HG03139 (cell line): ENCODE measurements around the gene MUC6.
"Not testable (repeated sequence)": the region's sequence is repeated elsewhere in the genome, so short reads cannot be mapped to it uniquely, and the experiment has no call there.

Experiments
- ATAC-seq: cut with Tn5 transposase; IDR thresholded peaks from one replicate; pipeline ENCODE4 v1.9.1; 2021; ENCODE audit not compliant: unreplicated experiment

MUC6 gene

DNA sequence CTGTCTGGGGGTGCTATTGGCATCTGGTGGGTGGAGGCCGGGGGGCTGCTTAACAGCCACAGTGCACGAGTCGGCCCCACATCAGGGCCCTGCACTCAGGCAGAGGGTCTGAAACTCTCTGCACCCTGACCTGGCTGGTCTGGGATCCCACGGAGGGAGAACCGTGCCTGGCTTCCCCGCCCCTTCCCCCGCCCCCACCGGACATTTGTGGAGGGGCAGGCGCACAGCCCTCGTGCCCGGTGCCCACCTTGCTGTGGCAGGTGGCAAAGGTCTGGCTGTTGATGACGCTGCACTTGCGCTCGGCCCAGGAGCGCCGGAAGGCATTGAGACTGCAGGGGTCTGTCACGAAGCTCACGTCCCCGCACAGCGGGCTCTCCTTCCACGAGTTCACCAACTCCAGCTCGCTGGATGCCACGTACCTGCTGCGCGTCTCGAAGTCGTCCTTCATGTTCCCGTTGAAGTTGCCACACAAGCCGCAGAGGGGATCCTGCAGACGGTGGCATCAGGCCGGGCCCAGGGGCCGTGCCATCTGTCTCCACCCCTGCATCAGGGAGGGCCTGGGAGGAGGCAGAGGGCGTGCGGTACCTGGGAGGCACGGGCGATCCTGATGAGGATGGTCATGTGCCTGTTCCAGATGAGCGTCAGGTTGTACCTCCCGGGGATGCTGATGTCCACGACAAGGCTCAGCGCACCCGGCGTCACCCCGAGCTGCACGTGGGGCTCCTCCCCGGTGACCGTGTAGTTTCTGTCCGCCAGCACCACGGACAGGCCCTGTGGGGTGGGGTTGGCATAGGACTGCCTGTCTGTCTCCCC is 11.7 kb downstream of the MUC6 start:
- ATAC-seq, result no peak

GRCh38 chr11:1023811-1024596 is 12.5 kb downstream of the MUC6 start:
- ATAC-seq, result no peak

DNA sequence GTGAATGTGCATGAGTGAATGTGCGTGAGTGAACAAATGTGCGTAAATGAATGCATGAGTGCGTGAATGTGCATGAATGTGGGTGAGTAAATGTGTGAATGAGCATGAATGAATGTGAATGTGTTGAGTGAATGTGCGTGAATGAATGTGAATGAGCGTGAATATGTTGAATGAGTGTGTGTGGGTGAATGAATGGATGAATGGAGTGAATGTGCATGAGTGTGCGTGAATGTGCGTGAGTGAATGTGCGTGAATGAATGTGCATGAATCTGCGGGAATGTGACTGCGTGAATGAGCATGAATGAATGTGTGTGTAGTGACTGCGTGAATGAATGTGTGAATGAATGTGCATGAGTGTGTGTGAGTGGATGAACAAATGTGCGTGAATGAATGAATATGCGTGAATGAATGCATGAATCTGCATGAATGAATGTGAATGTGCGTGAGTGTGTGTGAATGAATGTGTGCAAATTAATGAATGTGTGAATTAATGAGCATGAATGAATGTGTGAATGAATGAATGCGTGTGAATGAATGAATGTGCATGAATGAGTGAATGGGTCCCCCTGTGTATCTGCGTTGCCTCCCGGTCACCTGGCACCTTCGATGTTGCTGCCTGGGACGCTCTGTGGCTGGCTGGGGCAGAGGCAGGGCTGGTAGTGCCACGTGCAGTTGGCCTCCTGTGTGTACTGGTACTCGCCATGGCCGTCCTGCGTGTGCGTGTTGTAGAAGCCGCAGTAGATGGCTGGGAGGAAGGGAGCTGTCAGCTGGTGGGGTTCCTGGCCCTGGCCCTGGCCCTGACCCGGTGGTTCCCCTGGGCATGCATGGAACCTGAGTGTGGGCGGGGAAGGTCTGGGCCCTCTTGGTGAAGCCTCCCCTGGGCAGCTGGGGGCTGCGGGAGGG is 13.4 kb downstream of the MUC6 start:
- ATAC-seq, result no peak

GRCh38 chr11:1022411-1022810 is 14.1 kb downstream of the MUC6 start:
- ATAC-seq, result no peak

- ATAC-seq, result no peak
Measured at GRCh38 chr11:1020211-1020905, 16.2 kb downstream of the MUC6 start.

- no peak for ATAC-seq
Measured at GRCh38 chr11:1019321-1019910, 17.1 kb downstream of the MUC6 start.

DNA sequence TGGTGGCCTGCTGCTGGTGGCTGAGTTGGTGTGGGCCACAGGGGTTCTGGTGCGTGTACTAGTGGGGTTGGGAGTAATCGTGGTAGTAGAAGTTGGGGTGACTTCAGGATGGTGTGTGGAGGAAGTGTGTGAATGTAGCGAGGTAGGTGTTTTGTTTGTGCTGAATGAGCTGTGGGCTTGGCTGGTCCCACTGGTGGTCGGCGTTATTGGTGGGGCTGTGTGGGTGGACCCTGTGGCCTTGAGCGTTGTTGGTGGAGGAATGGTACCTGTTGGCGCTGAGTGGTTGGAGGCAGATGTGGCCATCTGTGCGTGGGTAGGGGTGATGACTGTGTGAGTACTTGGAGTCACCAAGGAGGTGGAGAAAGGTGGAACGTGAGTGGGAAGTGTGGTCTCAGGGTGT is 18.4 kb downstream of the MUC6 start:
- ATAC-seq, result no peak

GRCh38 chr11:1017269-1018005 is 19.1 kb downstream of the MUC6 start:
- ATAC-seq, result no peak

- ATAC-seq, result not testable (repeated sequence)
Measured at GRCh38 chr11:1016610-1017126, 19.9 kb downstream of the MUC6 start.

GRCh38 chr11:1015826-1016545 is 20.5 kb downstream of the MUC6 start:
- ATAC-seq, result no peak

DNA sequence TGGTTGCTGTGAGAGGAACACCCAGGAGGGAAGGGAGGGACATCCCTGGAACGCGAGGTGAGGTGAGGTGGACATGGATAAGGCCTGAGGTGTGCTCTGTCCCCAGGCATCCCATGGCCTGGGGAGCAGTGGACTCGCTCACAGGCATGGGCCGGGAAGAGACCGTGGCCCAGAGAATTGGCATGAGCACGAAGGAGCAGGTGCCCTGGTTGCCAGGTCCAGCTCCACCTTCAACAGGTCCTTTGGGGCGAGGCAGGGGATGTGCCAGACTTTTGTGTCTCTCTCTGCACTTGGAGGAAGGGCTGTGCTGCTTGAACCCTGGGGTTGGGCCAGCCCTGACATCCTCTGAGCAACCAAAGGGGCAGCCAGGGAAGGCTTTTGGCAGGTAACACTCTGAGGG is 21.5 kb downstream of the MUC6 start:
- no peak for ATAC-seq

GRCh38 chr11:1014276-1014675 is 22.2 kb downstream of the MUC6 start:
- no peak for ATAC-seq

DNA sequence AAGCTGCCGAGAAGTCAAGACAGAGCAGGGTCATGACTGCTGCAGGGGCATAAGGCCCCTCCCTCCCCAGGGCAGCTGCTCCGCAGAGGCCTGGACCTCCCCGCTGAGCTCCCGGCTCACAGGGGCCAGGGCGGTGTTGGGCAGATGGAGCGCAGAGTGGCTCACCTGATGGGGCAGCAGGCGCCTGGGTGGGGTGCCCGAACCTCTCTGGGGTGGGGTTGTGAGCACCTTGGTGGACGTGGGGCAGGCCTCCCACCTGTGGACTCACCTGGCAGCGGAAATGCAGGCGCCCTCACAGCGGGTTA is 22.9 kb downstream of the MUC6 start:
- no peak for ATAC-seq

DNA sequence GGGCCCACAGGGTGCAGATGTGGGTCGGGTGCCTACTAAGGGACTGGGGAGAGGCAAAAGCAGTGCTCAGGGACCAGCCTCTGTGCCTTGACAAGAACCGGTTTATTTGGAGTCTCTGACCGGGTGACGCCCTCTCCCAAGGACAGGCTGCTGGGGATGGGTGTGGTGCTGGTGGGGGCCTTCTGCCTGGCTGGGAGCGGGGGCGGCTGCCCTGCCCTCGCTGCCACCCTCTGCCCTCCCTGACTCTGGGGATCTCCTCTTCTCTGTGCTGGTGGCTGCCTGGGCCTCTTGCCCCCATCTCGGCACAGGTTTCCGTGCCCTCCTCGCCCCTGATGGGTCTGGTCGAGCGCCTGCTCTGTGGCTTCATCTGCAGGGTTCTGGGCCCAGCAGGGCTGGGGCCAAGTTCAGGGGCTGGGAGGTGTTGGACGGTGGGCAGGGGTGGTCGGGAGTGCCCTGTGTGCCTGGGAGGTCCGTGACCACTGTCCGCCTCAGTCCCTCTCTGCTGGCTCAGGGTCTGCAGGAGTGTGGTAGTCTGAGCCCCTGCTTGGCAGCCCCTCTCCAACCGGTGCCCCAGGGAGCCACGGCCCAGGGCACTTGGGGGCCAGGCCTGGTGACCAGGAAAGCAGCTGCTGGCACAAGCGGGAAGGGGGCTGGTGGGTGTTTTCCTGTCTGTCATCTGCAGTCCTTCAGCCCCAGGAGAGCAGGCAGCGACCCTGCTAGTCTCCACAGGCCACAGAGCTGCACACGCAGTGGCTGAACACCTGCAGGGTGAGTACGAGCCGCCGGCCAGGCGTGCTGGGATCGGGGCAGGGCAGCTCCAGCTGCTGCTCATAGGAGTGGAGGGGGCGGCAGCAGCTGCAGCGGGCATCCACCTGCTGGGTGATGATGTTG is 23.5 kb downstream of the MUC6 start:
- ATAC-seq, result no peak

DNA sequence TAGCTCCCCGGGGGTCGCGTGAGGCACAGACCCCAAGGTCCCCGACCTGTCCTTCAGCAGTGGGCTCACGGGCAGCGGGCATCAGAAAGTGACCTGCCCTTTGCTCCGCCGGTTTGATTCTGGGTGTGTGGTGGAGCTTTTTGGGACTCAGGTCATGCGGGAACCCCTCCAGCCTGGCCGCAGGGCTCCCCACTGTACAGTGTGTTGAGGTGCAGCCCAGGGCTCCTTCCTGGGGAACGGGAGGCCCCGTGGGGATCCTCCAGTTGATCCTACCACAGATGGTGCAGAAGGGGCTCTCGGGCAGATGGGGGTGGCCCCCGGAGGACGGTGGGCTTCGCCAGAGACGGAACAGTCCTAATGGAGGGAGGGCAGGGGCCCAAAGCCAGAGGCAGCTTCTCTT is 24.2 kb downstream of the MUC6 start:
- no peak for ATAC-seq

- no peak for ATAC-seq
Measured at GRCh38 chr11:1011320-1011698, 25.2 kb downstream of the MUC6 start.

- ATAC-seq, result no peak
Measured at GRCh38 chr11:1010551-1011319, 25.8 kb downstream of the MUC6 start.
